ENCODE measurements around the gene RAB7A. TPM values are rescaled to one million over a fixed set of nuclear protein-coding genes. Genes with fewer than 3 reads are reported as not detected.

RAB7A gene
- total and polyA plus RNA-seq, 10 of the 15 experiments (the other 5 are each of a cell fraction or from before 2014, with no cell fraction given) = 40.3 to 212 (median 160) TPM

DNA sequence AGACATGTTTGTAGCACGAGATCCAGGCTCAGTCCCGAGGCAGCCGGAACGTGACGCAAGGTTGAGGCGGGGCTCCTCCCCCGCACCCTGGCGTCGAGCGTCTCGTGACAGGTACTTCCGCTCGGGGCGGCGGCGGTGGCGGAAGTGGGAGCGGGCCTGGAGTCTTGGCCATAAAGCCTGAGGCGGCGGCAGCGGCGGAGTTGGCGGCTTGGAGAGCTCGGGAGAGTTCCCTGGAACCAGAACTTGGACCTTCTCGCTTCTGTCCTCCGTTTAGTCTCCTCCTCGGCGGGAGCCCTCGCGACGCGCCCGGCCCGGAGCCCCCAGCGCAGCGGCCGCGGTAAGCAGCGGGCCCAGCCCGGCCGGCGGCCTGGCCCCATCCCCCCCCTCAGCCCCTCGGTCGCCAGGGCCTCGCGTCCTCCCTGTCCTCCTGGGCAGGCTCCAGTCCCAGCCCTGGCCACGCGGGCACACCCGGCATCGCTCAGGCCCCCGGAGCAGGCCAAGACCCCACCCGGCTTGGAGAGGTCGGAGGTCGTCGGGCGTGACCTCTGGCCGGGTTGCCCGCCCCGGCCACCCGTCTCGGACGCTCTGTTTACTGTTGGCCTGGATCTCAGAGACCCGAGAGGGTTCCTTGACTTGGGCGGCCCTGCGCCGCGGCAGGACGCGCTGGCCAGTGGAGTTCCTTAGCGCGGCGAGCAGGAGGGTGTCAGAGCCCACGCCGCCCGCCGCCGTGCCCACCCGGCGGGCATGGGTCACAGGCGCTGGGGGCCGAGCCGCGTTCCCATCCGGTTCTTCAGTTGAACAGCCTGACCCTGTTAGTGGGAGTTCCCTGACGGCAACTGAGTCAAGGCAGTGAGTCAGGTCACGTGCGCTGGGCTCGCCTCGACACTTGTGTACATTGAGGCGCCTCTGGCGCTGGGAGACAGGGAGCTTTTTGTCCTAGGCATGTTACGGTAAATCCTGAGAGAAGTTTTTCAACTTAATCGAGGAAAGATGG, at the start of gene RAB7A (continued):
- TF ChIP-seq, protein P1, sequence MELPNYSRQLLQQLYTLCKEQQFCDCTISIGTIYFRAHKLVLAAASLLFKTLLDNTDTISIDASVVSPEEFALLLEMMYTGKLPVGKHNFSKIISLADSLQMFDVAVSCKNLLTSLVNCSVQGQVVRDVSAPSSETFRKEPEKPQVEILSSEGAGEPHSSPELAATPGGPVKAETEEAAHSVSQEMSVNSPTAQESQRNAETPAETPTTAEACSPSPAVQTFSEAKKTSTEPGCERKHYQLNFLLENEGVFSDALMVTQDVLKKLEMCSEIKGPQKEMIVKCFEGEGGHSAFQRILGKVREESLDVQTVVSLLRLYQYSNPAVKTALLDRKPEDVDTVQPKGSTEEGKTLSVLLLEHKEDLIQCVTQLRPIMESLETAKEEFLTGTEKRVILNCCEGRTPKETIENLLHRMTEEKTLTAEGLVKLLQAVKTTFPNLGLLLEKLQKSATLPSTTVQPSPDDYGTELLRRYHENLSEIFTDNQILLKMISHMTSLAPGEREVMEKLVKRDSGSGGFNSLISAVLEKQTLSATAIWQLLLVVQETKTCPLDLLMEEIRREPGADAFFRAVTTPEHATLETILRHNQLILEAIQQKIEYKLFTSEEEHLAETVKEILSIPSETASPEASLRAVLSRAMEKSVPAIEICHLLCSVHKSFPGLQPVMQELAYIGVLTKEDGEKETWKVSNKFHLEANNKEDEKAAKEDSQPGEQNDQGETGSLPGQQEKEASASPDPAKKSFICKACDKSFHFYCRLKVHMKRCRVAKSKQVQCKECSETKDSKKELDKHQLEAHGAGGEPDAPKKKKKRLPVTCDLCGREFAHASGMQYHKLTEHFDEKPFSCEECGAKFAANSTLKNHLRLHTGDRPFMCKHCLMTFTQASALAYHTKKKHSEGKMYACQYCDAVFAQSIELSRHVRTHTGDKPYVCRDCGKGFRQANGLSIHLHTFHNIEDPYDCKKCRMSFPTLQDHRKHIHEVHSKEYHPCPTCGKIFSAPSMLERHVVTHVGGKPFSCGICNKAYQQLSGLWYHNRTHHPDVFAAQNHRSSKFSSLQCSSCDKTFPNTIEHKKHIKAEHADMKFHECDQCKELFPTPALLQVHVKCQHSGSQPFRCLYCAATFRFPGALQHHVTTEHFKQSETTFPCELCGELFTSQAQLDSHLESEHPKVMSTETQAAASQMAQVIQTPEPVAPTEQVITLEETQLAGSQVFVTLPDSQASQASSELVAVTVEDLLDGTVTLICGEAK (IDR thresholded peaks at IDR 0.05; ENCODE audit: borderline replicate concordance) = peak; percentile 90
- TF ChIP-seq BHLHE40 (IDR thresholded peaks at IDR 0.05; ENCODE audit: borderline replicate concordance in 1 of 2, low read depth in 2 of 2, low read length in 1 of 2) (peak; percentile 99 to 100), BCL11A (IDR thresholded peaks at IDR 0.05; ENCODE audit: low read depth, low read length) (no peak), MYB (IDR thresholded peaks at IDR 0.05; ENCODE audit: borderline replicate concordance, low read depth, low read length) (no peak), CHD1 (IDR thresholded peaks at IDR 0.05; ENCODE audit: low read depth, low read length) (no peak; the same call in 1 of the 2 replicates), MXI1 (IDR thresholded peaks at IDR 0.05; ENCODE audit: low read depth, low read length) (peak; percentile 64), TAF1 (IDR thresholded peaks at IDR 0.05; ENCODE audit: borderline replicate concordance, low read depth, low read length) (peak; percentile 81), CTCF (IDR thresholded peaks at IDR 0.05 in 2 of 3, conservative IDR thresholded peaks at IDR 0.05 in 1 of 3; ENCODE audit: control insufficient read depth in 2 of 3, extremely low read depth in 1 of 3, insufficient read depth in 1 of 3, low read depth in 3 of 3, low read length in 3 of 3) (no peak), RELB (IDR thresholded peaks at IDR 0.05; ENCODE audit: low read depth) (no peak; the same call in none of the 2 replicates), RCOR1 (conservative IDR thresholded peaks at IDR 0.05; ENCODE audit: low read depth, low read length) (no peak)

Measured in GM12878 (cell line).